Embryonic facial prominence (tissue), 1 donor: Measurements from ENCODE around the gene CD44.

Experiments used
- DNase-seq: peaks from one replicate; pipeline ENCODE4 v3.0.0-alpha.2; 2016; ENCODE audit errors: extremely low spot score

CD44 gene

DNA sequence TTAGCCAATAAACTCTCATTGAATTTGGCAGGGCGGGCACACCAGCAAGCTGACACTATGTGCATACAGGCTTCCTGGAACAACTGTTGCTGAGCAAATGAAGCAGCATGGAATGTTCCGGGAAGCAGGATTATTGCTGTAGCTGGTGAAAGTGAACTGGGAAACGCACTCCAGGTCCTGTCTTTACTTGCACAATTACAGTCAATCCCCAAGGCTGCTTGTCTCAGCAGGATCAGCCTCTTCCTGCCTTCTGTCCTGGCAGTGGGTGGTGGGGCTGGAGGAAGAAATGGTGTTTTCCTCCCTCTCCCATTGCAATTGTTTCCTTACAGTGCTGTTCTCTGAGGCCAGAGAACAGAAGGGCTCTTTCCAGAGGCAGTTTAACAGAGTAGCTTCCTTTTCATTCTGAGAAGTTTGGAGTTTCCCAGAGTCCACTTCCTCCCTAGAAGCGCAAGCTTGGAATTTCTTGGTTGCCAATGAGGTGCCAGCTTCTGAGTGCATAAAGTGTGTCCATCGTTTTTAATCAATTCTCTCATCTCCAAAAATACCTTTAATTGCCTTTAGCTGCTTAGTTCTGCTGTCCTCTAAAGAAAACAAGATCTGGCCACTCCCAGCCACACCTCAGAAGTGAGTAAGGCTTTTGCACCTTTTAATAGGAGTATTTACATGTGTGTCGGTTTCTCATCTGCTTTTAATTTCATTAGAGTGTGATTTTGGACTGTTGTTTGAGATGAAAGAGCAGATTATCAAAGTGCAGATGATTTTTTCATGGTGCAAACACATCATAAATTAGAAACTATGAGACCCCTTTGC is 19.9 kb downstream of the CD44 start:
- peak; percentile 56 for DNase-seq

DNA sequence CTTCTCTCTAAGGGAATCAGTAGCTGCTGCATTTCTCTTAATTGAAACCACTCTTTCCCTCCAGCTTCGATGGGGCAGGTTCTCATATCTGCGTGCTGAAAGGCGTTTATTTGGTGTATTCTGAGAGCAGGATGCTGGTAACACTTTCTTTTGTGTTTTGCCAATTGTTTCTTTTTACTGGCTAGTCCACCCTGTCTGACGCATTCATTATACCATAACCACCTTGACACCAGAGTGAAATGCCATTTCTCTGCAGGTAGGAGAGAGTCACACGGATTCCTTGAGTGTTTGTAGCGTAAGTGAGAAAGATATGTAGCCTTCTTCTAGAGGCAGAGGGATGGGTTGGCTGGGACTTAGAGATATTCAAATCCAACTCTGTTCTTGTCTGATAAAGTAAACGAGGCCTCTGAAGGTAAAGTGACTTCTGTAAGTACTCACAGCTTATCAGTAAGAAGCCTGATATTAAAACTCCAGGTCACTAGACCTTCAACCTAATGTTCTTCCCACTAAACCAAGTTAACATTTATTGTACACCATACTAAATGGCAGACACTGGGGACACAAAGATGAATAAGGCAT is 21.4 kb downstream of the CD44 start:
- no peak for DNase-seq

DNA sequence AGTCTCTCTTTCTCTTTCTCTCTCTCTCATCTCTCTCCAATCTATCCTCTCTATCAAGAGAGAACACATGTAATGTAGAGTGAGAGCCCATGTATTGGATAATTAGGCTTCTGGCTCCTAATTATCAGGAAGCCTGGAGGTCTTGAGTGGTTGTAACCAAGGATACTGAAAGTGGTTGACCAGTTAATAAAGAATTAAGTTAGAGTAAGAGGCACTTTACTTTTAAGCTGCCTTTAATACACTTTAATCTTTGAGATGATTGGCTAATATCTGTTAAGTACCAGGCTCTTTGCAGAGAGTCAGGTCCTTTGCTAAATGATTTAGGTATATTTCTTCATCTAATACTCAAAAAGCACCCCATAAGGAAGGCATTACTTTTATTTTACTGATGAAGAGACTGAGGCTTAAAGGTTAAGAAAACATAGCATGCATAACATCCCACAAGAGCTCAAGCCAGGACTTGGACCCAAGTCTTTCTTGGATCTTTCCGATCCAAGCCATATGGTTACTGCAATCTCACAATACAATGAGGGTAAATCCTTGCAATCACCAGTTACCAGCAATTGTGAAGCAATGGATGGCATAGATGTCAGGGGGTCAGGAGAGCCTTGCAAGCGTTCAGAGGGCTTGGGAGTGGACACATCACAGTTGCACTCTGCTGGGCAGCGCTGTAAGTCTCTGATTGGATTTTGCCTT is 22.1 kb downstream of the CD44 start:
- DNase-seq, result no peak

DNA sequence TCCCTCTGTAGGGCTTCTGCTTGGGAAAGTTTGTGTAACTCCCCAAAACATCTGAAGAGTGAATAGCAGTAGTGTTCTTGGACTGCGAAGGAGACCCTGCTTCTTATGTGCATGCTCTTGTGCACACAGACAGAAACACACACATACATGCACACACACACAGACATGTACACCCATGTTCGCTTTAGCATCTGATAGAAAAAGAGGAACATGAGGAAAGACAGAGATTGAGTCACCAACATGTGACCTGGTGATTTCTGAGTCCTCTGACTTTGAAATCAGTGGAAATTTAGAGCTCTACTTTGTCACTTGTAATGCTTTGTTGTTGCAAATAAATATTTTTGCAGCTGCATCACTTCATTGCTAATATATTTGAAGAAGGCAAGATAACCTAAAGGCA is 23.8 kb downstream of the CD44 start:
- DNase-seq, result no peak

DNA sequence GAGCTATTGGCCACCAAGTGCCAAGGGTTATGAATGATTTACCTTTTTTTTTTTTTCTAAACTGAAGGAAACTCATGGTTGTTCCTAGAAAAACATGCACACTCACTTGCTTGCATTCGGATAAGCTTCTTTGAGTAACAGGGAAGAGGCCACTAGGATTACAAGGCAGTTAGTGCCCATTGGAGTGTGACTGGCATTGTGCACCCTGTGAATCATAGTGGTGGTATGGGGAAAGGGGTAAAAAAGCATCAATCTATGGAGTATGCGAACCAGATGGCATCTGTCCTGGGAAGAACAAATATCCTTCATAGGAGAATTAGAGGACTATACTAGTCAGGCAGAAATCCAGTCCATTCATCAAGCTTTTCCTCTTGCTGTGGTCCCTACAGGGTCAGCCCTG is 24.2 kb downstream of the CD44 start:
- DNase-seq, result no peak

DNA sequence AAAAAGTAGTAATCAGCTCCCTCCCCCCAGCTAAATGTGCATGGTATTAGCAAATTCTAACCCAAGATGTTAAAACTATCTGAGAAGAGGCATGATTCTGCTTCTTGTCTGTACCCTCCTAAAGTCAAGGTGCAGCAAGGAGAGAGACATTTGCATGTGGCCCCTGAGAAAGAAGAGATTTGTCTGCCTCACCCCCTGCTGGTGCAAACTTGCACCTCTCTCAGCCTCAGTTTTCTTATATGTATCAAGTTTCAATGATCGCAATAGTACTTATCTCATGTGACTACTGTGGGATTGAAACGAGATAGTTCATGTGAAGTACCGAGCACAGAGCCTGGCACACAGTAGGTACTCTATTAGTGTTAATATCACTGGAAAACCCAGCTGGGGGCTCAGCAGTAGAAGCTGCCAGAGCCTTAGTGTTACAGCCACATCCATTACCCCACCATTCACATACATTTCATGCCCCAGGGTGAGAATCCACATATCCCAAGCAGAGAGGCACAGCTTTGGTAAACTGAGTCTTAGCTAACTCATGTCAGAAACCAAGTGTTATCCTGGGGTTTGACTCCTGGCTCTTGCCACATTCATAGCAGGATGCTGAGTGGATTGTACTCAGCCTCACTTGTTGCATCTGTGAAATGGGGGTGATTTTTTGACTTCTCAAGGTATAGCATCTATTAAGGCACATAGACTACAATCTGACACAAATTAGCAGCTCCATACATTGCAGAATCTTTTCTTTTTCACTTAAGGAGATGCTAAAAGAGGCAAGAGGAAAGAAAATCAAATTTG is 24.9 kb downstream of the CD44 start:
- DNase-seq, result no peak

DNA sequence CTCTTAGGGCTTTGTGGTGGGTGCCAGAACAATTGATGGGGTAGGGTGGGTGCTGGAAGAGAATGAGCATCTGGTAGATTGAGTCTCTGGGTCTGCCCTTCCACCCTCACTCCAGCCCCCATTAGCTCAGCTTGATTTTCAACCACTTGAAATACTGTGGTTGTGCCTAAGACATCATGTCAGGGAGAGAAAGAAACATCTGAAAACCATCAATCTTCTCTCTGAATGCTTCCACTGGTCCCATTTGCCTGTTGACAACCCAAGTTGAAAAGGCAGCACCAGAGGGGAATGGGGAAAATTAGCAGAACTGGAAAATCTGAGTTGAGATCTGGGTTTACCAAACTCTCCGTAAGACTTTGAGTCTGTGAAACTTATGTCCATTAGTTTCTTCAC is 26.1 kb downstream of the CD44 start:
- DNase-seq, result no peak

DNA sequence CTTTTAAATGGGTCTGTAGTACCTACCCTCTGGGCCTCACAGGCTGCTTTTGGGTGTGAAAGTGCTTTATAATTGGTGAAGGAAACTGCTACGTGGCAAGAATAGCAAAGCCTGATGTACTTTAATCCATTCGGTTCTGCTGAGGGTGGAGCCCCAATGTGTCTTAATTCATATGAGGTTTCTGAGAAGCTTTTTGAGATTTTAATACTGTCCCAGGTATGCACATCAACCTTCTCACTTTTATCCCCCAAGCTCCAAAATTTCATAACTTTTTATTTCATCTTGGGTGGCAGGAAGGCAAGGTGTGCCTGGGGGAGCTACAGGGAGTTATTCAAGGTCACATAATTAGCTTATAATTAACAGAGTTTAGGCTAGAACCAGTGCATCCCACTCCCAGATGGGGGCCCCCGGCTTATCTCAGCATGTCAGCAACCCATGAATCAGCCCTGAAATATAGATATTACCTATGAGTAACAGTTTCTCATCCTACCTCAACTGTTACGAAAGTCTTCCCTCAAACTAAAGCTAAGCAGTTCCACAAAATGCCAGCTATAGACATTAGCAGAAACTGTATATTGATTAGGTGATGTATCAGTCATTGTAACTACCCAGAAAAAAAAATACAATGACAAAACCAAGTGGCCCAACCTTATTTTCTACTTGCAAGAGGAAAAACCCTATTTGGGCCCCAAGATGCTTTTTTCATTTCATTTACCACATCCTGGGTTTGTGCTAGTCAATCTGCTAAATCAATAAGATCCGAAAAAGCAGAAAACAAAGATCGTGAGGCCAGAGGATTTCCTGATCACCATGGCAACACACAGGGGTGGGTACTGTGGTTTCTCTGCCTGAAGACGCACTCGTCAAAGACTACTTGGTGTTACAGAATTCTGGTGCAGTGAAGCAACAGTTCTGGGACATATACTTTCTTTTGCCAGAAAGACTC is 26.7 kb downstream of the CD44 start:
- no peak for DNase-seq

DNA sequence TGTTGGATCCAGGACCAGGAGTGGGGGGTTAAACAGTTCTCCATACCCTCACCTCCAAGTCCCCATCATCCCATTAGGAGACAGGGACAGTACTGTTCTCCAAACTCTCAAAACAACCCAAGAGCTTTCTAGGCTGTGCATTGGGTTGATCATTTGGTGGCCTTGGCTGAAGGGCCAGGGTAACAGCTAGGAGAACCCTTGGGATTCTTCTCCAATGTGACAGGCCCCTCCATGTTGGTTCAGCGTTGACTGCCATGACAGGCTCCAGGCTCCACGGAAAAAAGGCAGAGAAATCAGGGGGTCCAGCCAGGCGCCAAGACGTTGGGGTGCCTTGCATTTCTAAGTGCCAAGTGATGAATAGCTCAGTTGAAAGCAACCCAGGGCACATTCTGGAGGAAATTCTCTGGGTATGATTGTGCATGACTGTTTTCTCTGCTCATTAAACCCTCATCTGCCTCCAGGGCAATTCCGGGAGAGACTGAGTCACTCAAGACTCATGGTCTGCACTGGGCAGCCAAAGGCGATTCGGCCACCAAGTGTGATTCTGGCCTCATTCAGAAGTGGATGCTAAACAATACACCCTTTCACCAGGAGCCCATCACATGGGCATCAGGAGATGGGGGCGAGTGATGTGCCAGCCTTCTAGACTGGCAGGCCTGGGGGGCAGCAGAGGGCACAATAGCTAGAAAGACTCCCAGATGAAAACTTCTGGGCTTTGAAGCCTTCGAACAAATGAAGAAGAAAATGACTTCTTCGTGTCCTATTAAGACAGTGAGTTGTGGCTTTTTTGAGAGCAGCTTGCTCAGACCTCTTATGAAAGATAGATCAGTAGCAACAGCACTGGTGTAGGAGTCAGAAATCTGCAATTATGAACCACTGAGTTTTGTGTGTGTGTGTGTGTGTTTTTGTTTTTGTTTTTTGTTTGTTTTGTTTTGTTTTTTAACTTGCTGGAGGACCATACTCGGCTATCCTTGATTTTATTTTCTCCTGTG is 27.7 kb downstream of the CD44 start:
- DNase-seq, result no peak

DNA sequence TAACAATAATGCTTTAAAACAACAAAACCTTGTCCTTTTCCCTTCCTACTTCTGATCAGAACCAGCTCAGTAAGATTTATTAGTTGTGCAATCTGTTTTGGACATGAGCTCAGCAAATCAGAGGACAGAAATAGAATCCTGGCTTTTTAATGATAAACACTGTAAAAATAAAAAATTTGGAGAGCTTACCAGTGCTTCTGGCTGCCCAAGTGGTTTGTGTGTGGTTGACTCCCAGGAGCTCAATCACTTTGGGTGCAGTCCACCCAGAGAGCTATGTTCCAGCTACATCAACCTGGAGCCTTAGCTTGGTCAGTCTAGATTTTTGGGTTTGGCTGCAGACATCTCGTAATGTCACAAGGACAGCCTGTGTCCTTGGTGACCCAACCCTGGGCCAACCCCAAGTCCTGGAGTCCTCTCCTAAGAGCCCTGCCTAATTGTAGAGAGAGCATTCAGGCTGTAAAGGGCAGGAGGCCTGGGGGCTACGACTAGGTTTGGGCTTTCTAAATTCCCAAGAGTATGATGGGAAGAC is 28.5 kb downstream of the CD44 start:
- no peak for DNase-seq

DNA sequence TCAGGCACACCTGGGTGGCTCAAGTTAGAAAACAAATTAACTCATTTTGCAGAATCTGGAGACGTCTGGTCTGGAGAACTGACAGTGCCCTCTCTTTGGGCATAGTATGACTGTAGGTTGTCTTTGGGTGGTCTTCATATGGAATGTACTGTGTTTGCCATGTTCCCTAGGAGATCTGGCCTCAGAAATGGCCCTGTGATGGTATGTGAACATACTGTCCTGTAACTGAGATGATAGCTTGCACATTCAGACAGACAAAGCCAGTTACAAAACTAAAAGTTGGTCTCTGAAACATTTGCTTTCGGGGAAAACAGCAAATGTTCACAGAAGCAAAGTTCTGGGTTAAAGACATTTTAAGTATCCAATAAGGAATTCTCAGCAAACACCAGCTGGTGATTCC is 29.7 kb downstream of the CD44 start:
- no peak for DNase-seq

DNA sequence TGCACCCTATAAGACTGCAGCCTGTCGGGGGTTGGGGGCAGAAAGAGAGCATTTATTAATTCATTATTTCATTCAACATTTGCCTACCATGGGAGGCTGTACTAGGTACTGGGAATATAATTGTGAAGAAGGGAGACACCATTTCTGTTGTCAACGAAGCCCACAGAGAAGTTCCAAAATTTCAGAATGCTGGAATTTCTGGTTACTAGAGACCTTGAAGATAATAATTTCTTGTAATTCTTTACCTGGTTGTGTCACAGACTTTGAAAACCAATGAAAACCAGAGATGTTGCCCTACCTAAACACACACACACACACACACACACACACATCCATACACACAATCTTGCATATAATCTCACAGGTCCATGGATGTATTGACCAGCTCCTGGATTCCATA is 30.1 kb downstream of the CD44 start:
- no peak for DNase-seq

DNA sequence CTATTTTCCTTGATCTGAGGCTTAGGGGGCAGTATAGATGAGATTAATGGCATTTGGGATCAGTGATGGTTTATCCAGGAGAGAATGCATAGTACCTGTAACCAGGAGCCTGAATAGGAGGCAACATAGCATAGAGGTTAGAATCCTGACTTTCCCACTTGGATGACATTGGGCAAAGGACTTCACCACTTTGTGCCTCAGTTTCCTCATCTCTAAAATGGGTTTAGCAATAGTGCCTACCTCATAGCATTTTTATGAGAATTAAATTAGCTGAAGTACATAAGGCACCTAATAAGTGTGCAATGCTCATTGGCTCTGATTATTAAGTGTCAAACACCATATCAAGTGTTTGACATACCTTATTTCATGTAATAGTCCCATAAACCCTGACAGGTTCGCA is 30.8 kb downstream of the CD44 start:
- no peak for DNase-seq

DNA sequence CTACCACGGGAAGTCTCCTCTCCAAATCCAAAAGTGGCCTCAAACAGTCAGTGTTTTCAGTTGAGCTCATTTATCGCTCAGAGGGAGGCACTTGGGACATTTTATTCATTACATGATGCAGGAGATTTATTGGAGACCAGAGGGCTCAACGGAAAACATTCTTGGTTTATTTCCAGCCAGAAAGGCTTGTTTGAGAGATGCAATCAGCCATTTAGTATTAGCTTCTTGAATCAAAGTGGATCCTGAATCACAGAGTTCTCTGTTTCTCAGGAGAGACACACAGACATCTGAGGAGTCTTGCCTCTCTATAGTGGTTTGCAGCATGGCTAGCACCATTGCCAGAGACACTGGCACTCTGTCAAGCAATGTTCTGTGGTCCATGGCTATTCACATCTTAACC is 31.5 kb downstream of the CD44 start:
- DNase-seq, result no peak

DNA sequence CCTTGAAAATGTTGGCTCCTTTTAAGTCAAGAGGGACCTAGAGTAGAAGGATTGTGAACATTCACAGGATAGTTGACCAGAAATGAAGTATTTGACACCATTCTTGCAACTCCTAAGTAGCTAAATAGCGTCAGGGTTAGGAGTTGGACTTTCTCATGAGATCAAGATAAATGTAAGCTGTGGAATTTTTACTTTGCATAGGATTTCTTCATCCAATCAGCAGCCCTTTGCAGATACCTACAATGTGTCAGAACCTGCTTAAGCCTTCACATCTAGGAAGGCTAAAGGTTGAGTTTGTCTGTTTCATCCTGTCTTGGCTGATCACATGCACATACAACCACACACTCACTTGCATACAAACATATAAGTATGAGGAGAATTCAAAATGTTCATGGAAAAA is 32.3 kb downstream of the CD44 start:
- DNase-seq, result no peak

DNA sequence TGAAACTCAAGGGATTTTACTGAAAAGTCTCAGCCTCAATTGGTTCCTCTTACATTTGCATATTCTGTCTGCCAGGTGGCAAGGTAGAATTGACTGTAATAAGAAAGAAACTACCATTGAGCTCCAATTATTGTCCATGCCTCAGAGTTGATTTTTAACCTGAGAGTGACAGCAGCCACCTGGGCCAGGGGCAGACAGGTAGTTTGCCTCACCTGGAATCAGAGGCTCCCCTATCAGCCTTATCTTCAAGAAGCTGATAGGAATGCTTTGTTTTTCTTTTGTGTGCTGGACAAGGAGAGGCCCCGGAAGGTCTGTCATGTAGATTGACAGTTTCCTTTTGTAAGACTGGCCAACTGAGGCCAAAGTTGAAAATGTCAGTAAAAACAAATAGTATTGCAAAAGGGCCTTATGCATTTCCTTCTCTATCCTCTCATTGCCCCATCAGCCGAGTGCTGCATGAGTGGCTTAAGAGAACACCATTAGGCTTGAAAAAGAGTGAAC is 34.1 kb downstream of the CD44 start:
- DNase-seq, result no peak

DNA sequence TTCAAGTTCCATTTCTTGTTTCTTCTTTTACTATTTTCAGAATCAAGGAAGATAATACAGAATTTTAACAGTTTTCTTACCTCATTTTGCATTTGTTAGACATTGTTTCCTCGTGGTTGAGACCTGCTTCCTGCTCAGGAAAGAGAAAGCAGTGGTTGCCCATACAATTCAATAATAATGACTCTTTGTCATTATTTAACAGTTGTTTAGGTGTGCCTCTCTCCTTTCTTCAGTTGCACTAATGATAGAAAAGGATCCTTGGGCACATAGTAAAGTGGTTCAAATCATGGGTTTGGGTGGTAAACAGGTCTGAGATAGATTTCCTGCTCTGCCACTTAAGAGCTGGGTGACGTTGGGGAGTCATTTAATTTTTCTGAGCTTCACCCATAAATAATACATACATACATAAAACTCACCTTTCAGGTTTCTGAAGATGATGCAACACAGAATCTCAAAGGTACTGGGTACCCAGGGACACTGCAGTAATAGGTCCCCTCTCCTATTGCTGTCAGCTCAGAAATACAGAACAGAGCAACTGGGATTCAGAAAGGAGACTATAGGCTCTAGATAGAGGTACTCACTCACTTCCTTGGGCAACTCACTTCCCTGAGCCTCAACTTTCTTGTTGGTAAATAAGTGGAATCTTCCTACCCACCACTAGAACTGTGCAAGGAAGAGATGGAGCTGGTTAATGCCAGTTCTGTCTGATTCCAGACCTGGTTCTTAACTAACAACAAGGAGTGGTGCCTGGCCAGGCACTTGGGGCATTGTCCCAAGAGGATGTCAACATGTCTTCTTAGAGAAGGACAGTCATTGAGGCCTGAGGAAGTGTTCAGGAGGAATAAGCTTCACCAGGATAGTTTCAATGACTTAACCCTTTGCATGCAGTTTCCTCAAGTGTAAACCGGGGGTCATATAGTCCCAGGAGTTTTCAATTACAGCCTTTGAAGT is 34.9 kb downstream of the CD44 start:
- no peak for DNase-seq

DNA sequence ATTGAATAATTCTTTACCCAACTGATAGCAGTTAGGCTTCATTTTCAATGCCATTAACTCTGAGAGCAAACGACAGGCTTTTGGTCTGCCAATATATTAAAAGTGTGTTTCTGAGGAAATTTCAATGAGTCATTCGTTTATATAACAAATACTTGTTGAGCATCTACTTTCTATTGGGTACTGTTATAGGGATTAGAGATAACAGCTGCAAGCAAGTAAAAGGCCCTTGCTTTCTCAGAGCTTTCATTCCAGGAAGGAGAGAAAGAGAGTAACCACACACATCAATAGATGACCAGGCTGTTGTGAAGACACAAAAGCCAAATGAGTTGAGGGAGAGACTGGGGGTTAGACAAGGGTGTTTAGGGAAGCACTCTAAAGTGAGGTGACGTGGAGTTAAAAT is 35.7 kb downstream of the CD44 start:
- no peak for DNase-seq
